ENCODE results near the gene NPHP1. TPM values are rescaled to one million over a fixed set of nuclear protein-coding genes. Genes with fewer than 3 reads are reported as not detected.

Gene NPHP1
- total and polyA plus RNA-seq, 4 donors: 0.33 to 0.88 (median 0.35) TPM

GRCh38 chr2:110180036-110180435 lies 24.8 kb downstream of the NPHP1 start:
- Histone ChIP-seq H3K9me3 (ENCODE audit: control insufficient read depth in 4 of 4, low read length in 3 of 4) (peaks cover 0 to 2% (median 0%) of the 10 kb centered on the region in 4 donors), H3K4me1 (ENCODE audit: control insufficient read depth in 4 of 4, insufficient read depth in 4 of 4, low read length in 3 of 4) (no peaks in the 10 kb centered on the region), H3K27ac (ENCODE audit: low read depth in 1 of 2, low read length in 2 of 2) (no peak overlapping the region), H3K27me3 (ENCODE audit: control insufficient read depth in 4 of 4, insufficient read depth in 4 of 4, low read length in 3 of 4) (peaks cover 0 to 3% (median 0%) of the 10 kb centered on the region in 4 donors), H3K9ac (ENCODE audit: low read depth in 1 of 2, low read length in 2 of 2) (no peak overlapping the region), H3K36me3 (ENCODE audit: control insufficient read depth in 4 of 4, insufficient read depth in 3 of 4, low read depth in 1 of 4, low read length in 3 of 4) (no peaks in the 10 kb centered on the region), H3K4me3 (ENCODE audit: low read depth in 1 of 3, low read length in 3 of 3) (no peak overlapping the region)
- DNase-seq (ENCODE audit: low spot score): no peak
- TF ChIP-seq RXRA (IDR thresholded peaks at IDR 0.05): no peak

DNA sequence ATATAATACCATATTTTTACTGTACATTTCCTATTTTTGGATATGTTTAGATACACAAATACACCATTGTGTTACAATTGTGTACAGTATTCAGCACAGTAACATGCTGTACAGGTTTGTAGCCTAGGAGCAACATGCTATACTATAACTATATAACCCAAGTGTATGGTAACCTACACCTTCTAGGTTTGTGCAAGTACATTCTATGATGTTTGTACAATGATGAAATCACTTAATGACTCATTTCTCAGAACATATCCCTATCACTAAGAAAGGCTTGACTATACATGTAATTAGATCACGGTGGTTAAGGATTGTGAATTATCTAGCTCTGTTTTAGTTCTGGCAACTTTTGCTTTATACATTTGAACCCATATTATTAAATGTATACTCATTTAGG lies 31.3 kb downstream of the NPHP1 start:
- Histone ChIP-seq H3K4me3 (ENCODE audit: low read depth in 1 of 3, low read length in 3 of 3) (no peak overlapping the region), H3K27me3 (ENCODE audit: control insufficient read depth in 4 of 4, insufficient read depth in 4 of 4, low read length in 3 of 4) (peaks cover 0 to 7% (median 0%) of the 10 kb centered on the region in 4 donors), H3K9ac (ENCODE audit: low read depth in 1 of 2, low read length in 2 of 2) (no peak overlapping the region), H3K9me3 (ENCODE audit: control insufficient read depth in 4 of 4, low read length in 3 of 4) (no peaks in the 10 kb centered on the region), H3K4me1 (ENCODE audit: control insufficient read depth in 4 of 4, insufficient read depth in 4 of 4, low read length in 3 of 4) (no peaks in the 10 kb centered on the region), H3K27ac (ENCODE audit: low read depth in 1 of 2, low read length in 2 of 2) (no peak overlapping the region), H3K36me3 (ENCODE audit: control insufficient read depth in 4 of 4, insufficient read depth in 3 of 4, low read depth in 1 of 4, low read length in 3 of 4) (no peaks in the 10 kb centered on the region)
- WGBS: 88% methylated on average over 1 of the region's 1 CpG
- no peak for DNase-seq (ENCODE audit: low spot score)
- no peak for TF ChIP-seq GABPA (IDR thresholded peaks at IDR 0.05 in 1 of 2, conservative IDR thresholded peaks at IDR 0.05 in 1 of 2)

GRCh38 chr2:110172506-110172905 lies 32.3 kb downstream of the NPHP1 start:
- TF ChIP-seq GABPA (IDR thresholded peaks at IDR 0.05 in 1 of 2, conservative IDR thresholded peaks at IDR 0.05 in 1 of 2): no peak
- TF ChIP-seq, protein P1, sequence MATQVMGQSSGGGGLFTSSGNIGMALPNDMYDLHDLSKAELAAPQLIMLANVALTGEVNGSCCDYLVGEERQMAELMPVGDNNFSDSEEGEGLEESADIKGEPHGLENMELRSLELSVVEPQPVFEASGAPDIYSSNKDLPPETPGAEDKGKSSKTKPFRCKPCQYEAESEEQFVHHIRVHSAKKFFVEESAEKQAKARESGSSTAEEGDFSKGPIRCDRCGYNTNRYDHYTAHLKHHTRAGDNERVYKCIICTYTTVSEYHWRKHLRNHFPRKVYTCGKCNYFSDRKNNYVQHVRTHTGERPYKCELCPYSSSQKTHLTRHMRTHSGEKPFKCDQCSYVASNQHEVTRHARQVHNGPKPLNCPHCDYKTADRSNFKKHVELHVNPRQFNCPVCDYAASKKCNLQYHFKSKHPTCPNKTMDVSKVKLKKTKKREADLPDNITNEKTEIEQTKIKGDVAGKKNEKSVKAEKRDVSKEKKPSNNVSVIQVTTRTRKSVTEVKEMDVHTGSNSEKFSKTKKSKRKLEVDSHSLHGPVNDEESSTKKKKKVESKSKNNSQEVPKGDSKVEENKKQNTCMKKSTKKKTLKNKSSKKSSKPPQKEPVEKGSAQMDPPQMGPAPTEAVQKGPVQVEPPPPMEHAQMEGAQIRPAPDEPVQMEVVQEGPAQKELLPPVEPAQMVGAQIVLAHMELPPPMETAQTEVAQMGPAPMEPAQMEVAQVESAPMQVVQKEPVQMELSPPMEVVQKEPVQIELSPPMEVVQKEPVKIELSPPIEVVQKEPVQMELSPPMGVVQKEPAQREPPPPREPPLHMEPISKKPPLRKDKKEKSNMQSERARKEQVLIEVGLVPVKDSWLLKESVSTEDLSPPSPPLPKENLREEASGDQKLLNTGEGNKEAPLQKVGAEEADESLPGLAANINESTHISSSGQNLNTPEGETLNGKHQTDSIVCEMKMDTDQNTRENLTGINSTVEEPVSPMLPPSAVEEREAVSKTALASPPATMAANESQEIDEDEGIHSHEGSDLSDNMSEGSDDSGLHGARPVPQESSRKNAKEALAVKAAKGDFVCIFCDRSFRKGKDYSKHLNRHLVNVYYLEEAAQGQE (IDR thresholded peaks at IDR 0.05): no peak
- TF ChIP-seq HNF4A (conservative IDR thresholded peaks at IDR 0.05): no peak
- no peak for TF ChIP-seq NR2F2 (IDR thresholded peaks at IDR 0.05)
- TF ChIP-seq HNF4G (IDR thresholded peaks at IDR 0.05): no peak
- TF ChIP-seq, protein P2, sequence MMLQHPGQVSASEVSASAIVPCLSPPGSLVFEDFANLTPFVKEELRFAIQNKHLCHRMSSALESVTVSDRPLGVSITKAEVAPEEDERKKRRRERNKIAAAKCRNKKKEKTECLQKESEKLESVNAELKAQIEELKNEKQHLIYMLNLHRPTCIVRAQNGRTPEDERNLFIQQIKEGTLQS (IDR thresholded peaks at IDR 0.05): no peak
- H3K27me3 ChIP-seq (ENCODE audit: control insufficient read depth in 4 of 4, insufficient read depth in 4 of 4, low read length in 3 of 4): peaks cover 0 to 7% (median 0%) of the 10 kb centered on the region in 4 donors
- H3K9me3 ChIP-seq (ENCODE audit: control insufficient read depth in 4 of 4, low read length in 3 of 4): no peaks in the 10 kb centered on the region
- no peaks in the 10 kb centered on the region for H3K4me1 ChIP-seq (ENCODE audit: control insufficient read depth in 4 of 4, insufficient read depth in 4 of 4, low read length in 3 of 4)
- H3K36me3 ChIP-seq (ENCODE audit: control insufficient read depth in 4 of 4, insufficient read depth in 3 of 4, low read depth in 1 of 4, low read length in 3 of 4): no peaks in the 10 kb centered on the region
- no peak for DNase-seq (ENCODE audit: low spot score)
- no peak overlapping the region for H3K4me3 ChIP-seq (ENCODE audit: low read depth in 1 of 3, low read length in 3 of 3)
- no peak overlapping the region for H3K9ac ChIP-seq (ENCODE audit: low read depth in 1 of 2, low read length in 2 of 2)
- 90% methylated on average over 6 of the region's 6 CpGs for WGBS
- no peak overlapping the region for H3K27ac ChIP-seq (ENCODE audit: low read depth in 1 of 2, low read length in 2 of 2)

DNA sequence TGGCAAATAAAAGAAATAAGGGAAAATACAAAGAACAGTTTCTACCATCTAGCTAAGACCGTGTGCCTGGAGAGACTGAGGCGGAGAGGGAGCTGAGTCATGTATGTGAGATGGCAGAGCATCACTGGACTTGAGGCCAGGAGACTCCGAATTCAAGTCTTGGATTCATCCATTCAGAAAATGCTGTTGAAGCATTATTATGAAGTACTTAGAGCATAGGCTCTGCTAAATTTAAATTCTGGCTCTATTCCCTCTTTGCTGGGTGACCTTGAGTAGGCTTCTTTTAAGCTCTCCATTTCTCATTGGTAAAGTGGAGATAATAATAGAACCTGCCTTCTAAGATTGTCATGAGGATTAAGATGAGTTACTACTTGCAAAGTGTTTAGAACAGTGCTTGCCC lies 34.7 kb downstream of the NPHP1 start:
- Histone ChIP-seq H3K9ac (ENCODE audit: low read depth in 1 of 2, low read length in 2 of 2) (no peak overlapping the region), H3K27ac (ENCODE audit: low read depth in 1 of 2, low read length in 2 of 2) (no peak overlapping the region), H3K4me3 (ENCODE audit: low read depth in 1 of 3, low read length in 3 of 3) (no peak overlapping the region), H3K27me3 (ENCODE audit: control insufficient read depth in 4 of 4, insufficient read depth in 4 of 4, low read length in 3 of 4) (peaks cover 0 to 6% (median 0%) of the 10 kb centered on the region in 4 donors), H3K36me3 (ENCODE audit: control insufficient read depth in 4 of 4, insufficient read depth in 3 of 4, low read depth in 1 of 4, low read length in 3 of 4) (no peaks in the 10 kb centered on the region), H3K4me1 (ENCODE audit: control insufficient read depth in 4 of 4, insufficient read depth in 4 of 4, low read length in 3 of 4) (no peaks in the 10 kb centered on the region), H3K9me3 (ENCODE audit: control insufficient read depth in 4 of 4, low read length in 3 of 4) (no peaks in the 10 kb centered on the region)
- 86% methylated on average over 3 of the region's 3 CpGs for WGBS
- TF ChIP-seq, protein P3, sequence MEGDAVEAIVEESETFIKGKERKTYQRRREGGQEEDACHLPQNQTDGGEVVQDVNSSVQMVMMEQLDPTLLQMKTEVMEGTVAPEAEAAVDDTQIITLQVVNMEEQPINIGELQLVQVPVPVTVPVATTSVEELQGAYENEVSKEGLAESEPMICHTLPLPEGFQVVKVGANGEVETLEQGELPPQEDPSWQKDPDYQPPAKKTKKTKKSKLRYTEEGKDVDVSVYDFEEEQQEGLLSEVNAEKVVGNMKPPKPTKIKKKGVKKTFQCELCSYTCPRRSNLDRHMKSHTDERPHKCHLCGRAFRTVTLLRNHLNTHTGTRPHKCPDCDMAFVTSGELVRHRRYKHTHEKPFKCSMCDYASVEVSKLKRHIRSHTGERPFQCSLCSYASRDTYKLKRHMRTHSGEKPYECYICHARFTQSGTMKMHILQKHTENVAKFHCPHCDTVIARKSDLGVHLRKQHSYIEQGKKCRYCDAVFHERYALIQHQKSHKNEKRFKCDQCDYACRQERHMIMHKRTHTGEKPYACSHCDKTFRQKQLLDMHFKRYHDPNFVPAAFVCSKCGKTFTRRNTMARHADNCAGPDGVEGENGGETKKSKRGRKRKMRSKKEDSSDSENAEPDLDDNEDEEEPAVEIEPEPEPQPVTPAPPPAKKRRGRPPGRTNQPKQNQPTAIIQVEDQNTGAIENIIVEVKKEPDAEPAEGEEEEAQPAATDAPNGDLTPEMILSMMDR (IDR thresholded peaks at IDR 0.05; ENCODE audit: low read depth, low read length, missing input control): no peak
- TF ChIP-seq, protein P4, sequence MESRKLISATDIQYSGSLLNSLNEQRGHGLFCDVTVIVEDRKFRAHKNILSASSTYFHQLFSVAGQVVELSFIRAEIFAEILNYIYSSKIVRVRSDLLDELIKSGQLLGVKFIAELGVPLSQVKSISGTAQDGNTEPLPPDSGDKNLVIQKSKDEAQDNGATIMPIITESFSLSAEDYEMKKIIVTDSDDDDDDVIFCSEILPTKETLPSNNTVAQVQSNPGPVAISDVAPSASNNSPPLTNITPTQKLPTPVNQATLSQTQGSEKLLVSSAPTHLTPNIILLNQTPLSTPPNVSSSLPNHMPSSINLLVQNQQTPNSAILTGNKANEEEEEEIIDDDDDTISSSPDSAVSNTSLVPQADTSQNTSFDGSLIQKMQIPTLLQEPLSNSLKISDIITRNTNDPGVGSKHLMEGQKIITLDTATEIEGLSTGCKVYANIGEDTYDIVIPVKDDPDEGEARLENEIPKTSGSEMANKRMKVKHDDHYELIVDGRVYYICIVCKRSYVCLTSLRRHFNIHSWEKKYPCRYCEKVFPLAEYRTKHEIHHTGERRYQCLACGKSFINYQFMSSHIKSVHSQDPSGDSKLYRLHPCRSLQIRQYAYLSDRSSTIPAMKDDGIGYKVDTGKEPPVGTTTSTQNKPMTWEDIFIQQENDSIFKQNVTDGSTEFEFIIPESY (IDR thresholded peaks at IDR 0.05): no peak
- TF ChIP-seq FOXA2 (IDR thresholded peaks at IDR 0.05): no peak
- no peak for DNase-seq (ENCODE audit: low spot score)
